Activated T-cell treated with anti-CD3 and anti-CD28 coated beads, Interleukin-2, amount 50 U/mL, for 24 hours (primary cell): ENCODE measurements around the gene AGTRAP.

Experiments used
- DNase-seq: peaks from one replicate; pipeline ENCODE4 v3.0.0-alpha.2; 2020
- H3K27ac Mint-ChIP-seq: 2 replicates; pipeline ENCODE4 v1.8.0; 2020; ENCODE audit warnings: mild to moderate bottlenecking, mixed read lengths
- H3K27me3 Mint-ChIP-seq: 2 replicates; pipeline ENCODE4 v1.8.0; 2020; ENCODE audit warnings: mixed read lengths
- H3K36me3 Mint-ChIP-seq: 2 replicates; pipeline ENCODE4 v1.8.0; 2020; ENCODE audit warnings: low read depth, mixed read lengths
- H3K4me1 Mint-ChIP-seq: 2 replicates; pipeline ENCODE4 v1.8.0; 2020; ENCODE audit warnings: low read depth, mixed read lengths
- H3K4me3 Mint-ChIP-seq: 2 replicates; pipeline ENCODE4 v1.8.0; 2020; ENCODE audit warnings: mild to moderate bottlenecking, moderate library complexity, mixed read lengths
- H3K9me3 Mint-ChIP-seq: 2 replicates; pipeline ENCODE4 v1.8.0; 2020; ENCODE audit warnings: mixed read lengths

The AGTRAP gene

GRCh38 chr1:11752359-11753088, 16.6 kb downstream of the AGTRAP start:
- no peak for DNase-seq
- H3K4me1 Mint-ChIP-seq, result peaks cover 8% of the 10 kb centered on the region
- no peaks in the 10 kb centered on the region for H3K27me3 Mint-ChIP-seq
- peaks cover 13% of the 10 kb centered on the region for H3K36me3 Mint-ChIP-seq
- no peak overlapping the region for H3K4me3 Mint-ChIP-seq
- H3K9me3 Mint-ChIP-seq, result no peaks in the 10 kb centered on the region
- H3K27ac Mint-ChIP-seq, result no peak overlapping the region

GRCh38 chr1:11753555-11754208, 17.7 kb downstream of the AGTRAP start:
- Mint-ChIP-seq H3K27me3 (no peaks in the 10 kb centered on the region), H3K4me1 (peaks cover 8% of the 10 kb centered on the region), H3K36me3 (peaks cover 13% of the 10 kb centered on the region), H3K4me3 (no peak overlapping the region), H3K27ac (no peak overlapping the region), H3K9me3 (no peaks in the 10 kb centered on the region)
- no peak for DNase-seq

DNA sequence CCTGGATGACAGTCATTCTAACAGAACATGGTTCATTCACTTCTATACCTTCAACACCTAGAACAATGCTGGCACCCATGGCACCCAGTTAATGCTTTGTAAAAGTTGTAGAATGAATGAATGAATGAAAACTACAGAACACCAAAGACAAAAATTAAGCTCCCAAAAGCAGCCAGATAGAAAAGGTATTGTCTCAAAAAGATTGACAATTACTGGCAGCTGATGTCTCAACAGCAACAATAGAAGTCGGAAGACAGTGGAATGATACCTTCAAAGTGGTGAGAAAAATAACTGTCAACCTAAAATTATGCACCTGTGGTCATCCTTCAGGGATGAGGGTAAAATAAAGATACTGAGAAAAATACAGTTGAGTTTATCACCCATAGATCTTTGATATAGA, 21.1 kb downstream of the AGTRAP start:
- peaks cover 11% of the 10 kb centered on the region for H3K27me3 Mint-ChIP-seq
- no peaks in the 10 kb centered on the region for H3K36me3 Mint-ChIP-seq
- no peak overlapping the region for H3K4me3 Mint-ChIP-seq
- peaks cover 6% of the 10 kb centered on the region for H3K4me1 Mint-ChIP-seq
- no peaks in the 10 kb centered on the region for H3K9me3 Mint-ChIP-seq
- DNase-seq, result no peak
- no peak overlapping the region for H3K27ac Mint-ChIP-seq

GRCh38 chr1:11759791-11760190, 23.9 kb downstream of the AGTRAP start:
- no peak for DNase-seq
- no peak overlapping the region for H3K27ac Mint-ChIP-seq
- no peak overlapping the region for H3K4me3 Mint-ChIP-seq
- peaks cover 30% of the 10 kb centered on the region for H3K27me3 Mint-ChIP-seq
- H3K4me1 Mint-ChIP-seq, result peaks cover 6% of the 10 kb centered on the region
- no peaks in the 10 kb centered on the region for H3K9me3 Mint-ChIP-seq
- no peaks in the 10 kb centered on the region for H3K36me3 Mint-ChIP-seq

GRCh38 chr1:11761285-11761684, 25.3 kb downstream of the AGTRAP start:
- Mint-ChIP-seq H3K9me3 (no peaks in the 10 kb centered on the region), H3K4me1 (peaks cover 6% of the 10 kb centered on the region), H3K27me3 (peaks cover 30% of the 10 kb centered on the region), H3K36me3 (no peaks in the 10 kb centered on the region), H3K4me3 (no peak overlapping the region), H3K27ac (no peak overlapping the region)
- no peak for DNase-seq

DNA sequence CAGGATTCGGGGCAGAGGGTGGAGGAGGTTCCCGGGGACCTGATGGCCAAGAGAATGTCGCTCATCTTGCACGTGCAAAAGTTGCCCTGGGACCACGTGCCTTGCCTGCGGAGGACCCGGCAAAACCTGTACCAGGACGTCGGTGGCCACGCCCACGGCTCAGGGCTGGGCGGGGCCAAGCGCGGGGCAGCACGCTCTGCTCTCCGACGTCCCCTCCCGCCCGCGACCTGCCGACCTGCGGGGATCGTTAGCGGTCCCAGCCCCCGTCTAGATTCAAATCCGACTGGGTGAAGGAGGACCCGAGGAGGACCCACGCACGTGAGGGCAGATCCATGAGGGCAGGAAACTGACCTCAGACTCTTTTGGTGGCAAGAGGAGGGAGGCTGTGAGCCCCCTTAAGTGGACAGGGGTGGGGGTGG, 26.1 kb downstream of the AGTRAP start, which contains the start of gene C1orf167:
Gene C1orf167, plus strand, starts transcription at position 206 of the 419 bp plus-strand sequence. CDS start 2,208 bp downstream, outside the sequence.
- peak; percentile 62 for DNase-seq
- Mint-ChIP-seq H3K4me3 (no peak within 1 kb of the TSS), H3K9me3 (no peaks in the 10 kb centered on the region), H3K36me3 (no peaks in the 10 kb centered on the region), H3K27ac (no peak within 1 kb of the TSS), H3K4me1 (peaks cover 6% of the 10 kb centered on the region), H3K27me3 (peaks cover 30% of the 10 kb centered on the region)

DNA sequence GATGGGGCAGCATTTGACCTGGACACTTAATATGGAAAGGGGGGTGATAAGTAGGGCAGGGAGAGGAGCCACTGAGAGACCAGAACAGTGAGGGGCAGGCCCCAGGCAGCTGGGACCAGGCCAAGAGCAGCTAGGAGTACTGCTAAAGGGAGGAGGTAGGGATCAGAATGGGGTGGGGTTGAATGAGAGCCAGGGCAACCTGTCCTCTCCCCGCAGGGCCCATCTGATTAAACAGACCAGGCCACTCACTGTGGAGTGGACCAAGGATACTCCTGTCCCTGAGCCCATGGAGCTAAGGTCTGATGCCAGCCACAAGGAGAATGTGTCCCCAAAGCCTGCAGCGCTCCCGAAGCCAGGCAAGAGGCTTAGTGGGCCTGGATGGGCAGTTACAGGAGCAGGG, 28.2 kb downstream of the AGTRAP start:
- Mint-ChIP-seq H3K9me3 (no peaks in the 10 kb centered on the region), H3K36me3 (no peaks in the 10 kb centered on the region), H3K4me3 (no peak overlapping the region), H3K4me1 (peaks cover 6% of the 10 kb centered on the region), H3K27me3 (peaks cover 30% of the 10 kb centered on the region), H3K27ac (no peak overlapping the region)
- no peak for DNase-seq

DNA sequence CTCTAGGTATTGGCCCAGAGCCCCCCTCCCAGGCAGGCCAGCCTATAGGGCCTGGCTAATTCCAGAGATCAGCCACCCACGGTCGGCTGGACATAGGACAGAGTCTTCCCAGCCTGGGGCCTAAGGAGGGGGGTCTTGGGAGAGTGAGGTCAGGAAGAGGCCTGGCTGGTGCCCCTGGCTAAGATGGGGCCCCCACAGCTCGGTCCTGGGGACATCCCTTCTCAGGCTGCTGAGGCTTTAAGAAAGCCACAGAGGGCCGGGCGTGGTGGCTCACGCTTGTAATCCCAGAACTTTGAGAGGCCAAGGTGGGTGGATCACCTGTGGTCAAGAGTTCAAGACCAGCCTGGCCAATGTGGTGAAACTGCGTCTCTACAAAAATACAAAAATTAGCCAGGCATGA, 28.6 kb downstream of the AGTRAP start:
- no peak overlapping the region for H3K27ac Mint-ChIP-seq
- DNase-seq, result no peak
- no peaks in the 10 kb centered on the region for H3K9me3 Mint-ChIP-seq
- H3K4me1 Mint-ChIP-seq, result peaks cover 6% of the 10 kb centered on the region
- peaks cover 30% of the 10 kb centered on the region for H3K27me3 Mint-ChIP-seq
- no peak overlapping the region for H3K4me3 Mint-ChIP-seq
- H3K36me3 Mint-ChIP-seq, result no peaks in the 10 kb centered on the region

GRCh38 chr1:11765661-11766428, 29.9 kb downstream of the AGTRAP start:
- no peaks in the 10 kb centered on the region for H3K36me3 Mint-ChIP-seq
- no peaks in the 10 kb centered on the region for H3K9me3 Mint-ChIP-seq
- no peak overlapping the region for H3K27ac Mint-ChIP-seq

DNA sequence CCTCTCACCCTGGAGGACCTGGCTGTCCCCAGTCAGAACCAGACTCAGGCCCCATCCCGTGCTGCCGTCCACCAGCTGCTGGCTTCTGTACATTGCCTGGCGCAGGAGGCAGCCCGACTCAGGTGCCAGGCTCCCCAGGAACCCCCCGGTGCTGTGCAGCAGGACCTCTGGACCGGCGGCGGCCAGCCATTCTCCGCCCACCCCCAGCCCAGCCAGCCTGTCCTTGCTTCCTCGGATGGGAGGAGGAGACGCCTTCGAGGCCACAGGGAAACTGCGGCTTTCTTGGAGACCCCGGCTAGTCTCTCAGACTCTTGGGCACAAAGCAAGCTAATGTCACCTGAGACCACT, 30.5 kb downstream of the AGTRAP start:
- H3K4me3 Mint-ChIP-seq, result no peak overlapping the region
- peaks cover 5% of the 10 kb centered on the region for H3K4me1 Mint-ChIP-seq
- H3K36me3 Mint-ChIP-seq, result no peaks in the 10 kb centered on the region
- H3K27ac Mint-ChIP-seq, result no peak overlapping the region
- H3K9me3 Mint-ChIP-seq, result no peaks in the 10 kb centered on the region
- DNase-seq, result no peak
- peaks cover 25% of the 10 kb centered on the region for H3K27me3 Mint-ChIP-seq

More at GRCh38 chr1:11765661-11766428, 29.9 kb downstream of the AGTRAP start:
- peaks cover 6% of the 10 kb centered on the region for H3K4me1 Mint-ChIP-seq
- H3K27me3 Mint-ChIP-seq, result peaks cover 30% of the 10 kb centered on the region
- DNase-seq, result no peak
- H3K4me3 Mint-ChIP-seq, result no peak overlapping the region

DNA sequence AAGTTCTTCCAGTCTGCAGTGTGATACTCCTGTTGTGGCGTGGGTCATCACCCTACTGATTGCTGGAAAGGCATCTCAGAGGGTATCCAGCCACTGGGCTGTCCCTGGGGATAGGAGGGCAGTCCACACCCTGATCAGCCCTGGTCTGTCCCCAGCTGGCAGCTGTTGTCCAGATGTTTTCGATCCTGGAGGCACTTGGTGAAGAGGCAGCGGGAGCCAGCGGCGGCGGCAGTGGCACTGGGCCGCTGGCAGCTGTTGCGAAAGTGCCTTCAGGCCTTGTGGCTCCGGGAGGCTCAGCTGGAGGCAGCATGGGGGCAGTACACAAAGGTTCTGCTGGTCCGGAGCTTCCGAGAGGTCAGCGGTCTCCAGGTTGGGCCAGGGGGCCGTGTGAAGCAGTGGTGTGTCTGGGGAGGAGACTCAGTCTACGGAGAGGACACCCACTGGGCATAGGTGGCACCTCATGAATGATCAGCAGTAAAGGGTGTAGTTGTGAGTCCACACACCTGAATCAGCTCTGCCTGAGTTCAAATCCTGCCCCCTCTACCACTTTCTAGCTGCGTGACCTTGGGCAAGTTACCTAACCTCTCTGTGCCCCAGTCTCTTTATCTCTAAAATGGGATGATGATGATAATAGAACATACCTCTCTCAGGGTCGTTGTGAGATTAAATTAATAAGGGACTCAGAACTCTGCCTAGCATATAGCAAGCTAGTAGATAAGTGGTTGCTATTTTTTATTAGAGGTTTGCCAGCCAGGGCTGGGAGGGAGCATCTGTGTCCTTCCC, 32.2 kb downstream of the AGTRAP start:
- H3K4me1 Mint-ChIP-seq, result no peaks in the 10 kb centered on the region
- H3K27ac Mint-ChIP-seq, result no peak overlapping the region
- H3K36me3 Mint-ChIP-seq, result no peaks in the 10 kb centered on the region
- H3K9me3 Mint-ChIP-seq, result no peaks in the 10 kb centered on the region
- no peak overlapping the region for H3K4me3 Mint-ChIP-seq
- DNase-seq, result no peak
- H3K27me3 Mint-ChIP-seq, result peaks cover 8% of the 10 kb centered on the region

- Mint-ChIP-seq H3K9me3 (no peaks in the 10 kb centered on the region), H3K27ac (no peak overlapping the region)
Measured at GRCh38 chr1:11768821-11769220, 32.9 kb downstream of the AGTRAP start.

DNA sequence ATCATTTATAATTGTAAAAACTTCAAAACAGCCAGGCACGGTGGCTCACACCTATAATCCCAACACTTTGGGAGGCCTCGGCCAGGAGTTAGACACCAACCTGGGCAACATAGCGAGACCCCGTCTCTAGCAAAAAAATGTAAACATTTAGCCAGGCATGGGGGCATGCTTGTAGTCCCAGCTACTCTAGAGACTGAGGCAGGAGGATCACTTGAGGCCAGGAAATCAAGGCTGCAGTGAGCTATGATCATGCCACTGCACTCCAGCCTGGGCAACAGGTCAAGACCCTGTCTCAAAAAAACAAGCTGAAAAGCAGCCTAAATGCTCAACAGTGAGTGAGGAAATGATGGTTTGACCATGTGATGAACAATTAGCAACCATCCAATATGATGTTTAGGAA, 33.3 kb downstream of the AGTRAP start:
- Mint-ChIP-seq H3K4me1 (no peaks in the 10 kb centered on the region), H3K36me3 (no peaks in the 10 kb centered on the region), H3K9me3 (no peaks in the 10 kb centered on the region), H3K4me3 (no peak overlapping the region), H3K27me3 (no peaks in the 10 kb centered on the region), H3K27ac (no peak overlapping the region)
- no peak for DNase-seq

More at GRCh38 chr1:11768821-11769220, 32.9 kb downstream of the AGTRAP start:
- H3K4me3 Mint-ChIP-seq, result no peak overlapping the region
- no peak for DNase-seq
- H3K36me3 Mint-ChIP-seq, result no peaks in the 10 kb centered on the region
- peaks cover 2% of the 10 kb centered on the region for H3K27me3 Mint-ChIP-seq
- H3K4me1 Mint-ChIP-seq, result no peaks in the 10 kb centered on the region

GRCh38 chr1:11770011-11770410, 34.1 kb downstream of the AGTRAP start:
- H3K36me3 Mint-ChIP-seq, result no peaks in the 10 kb centered on the region
- no peak for DNase-seq
- H3K4me1 Mint-ChIP-seq, result no peaks in the 10 kb centered on the region
- no peaks in the 10 kb centered on the region for H3K27me3 Mint-ChIP-seq
- no peak overlapping the region for H3K4me3 Mint-ChIP-seq
- H3K9me3 Mint-ChIP-seq, result no peaks in the 10 kb centered on the region
- H3K27ac Mint-ChIP-seq, result no peak overlapping the region
